Eye (tissue), 1 donor: ENCODE results near the gene EBI3.
A peak's percentile ranks its signal among the peaks of the same experiment; 100 is the strongest.
"Not testable (repeated sequence)": the region's sequence is repeated elsewhere in the genome, so short reads cannot be mapped to it uniquely, and the experiment has no call there.

Experiments used
- DNase-seq: peaks from one replicate; pipeline ENCODE4 v3.0.0-alpha.2; 2015

The EBI3 gene

DNA sequence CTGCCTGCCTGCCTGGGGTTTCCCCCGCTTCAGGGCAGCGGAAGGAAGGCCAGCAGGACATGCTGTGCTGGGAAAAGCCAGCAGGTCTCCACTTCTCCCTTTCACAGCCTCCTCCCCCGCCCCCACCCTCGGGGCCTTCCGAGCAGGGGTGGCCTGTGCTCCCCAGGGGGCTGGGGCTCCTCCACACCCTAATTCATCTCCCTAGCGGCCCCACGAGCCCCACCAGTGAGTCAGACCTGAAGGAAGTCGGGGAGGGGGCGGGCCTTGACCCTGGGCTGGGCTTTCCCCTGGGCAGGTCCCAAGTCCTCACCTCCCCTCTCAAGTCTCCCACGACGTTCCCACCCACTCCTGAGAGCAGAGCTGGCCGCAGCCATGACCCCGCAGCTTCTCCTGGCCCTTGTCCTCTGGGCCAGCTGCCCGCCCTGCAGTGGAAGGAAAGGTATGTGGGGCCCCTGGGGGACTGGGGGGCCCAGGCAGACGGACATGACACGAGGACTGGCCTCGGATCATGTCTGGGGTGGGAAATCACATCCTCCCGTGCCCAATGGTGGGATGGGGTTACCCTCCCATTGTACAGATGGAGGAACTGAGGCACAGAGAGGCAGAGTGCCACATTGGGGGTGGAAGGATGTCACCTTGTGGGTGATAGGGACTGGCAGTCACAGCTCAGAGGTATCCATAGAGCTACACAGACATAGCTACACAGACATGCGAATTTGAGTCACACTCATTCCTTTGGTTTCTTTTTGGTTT lies at the start of gene EBI3:
Gene EBI3 (plus strand): TSS at position 345 of the 753 bp plus-strand sequence. CDS start 28 bp downstream, at position 373.
- DNase-seq, result no peak

DNA sequence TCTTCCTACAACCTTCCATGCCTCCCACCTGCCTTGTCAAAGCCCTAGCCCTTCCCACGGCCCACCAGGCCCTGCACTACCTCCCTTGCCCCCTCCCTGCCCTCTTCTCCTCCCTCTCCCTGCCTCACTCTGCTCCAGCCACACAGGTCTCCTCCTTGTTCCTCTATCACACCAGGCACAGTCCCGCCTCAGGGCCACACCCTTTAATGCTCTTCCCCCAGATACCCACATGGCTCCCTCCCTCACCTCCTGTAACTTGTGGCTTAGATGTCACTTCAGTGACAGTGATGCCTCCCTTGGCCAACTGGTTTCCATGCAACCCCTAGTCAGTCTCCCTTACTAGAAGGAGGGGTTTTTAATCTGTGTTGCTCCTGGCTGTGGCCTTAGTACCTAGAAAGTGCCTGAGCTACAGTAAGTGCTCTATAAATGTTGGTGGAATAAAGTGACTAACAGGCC lies 48.2 kb upstream of the EBI3 start:
- DNase-seq, result no peak

DNA sequence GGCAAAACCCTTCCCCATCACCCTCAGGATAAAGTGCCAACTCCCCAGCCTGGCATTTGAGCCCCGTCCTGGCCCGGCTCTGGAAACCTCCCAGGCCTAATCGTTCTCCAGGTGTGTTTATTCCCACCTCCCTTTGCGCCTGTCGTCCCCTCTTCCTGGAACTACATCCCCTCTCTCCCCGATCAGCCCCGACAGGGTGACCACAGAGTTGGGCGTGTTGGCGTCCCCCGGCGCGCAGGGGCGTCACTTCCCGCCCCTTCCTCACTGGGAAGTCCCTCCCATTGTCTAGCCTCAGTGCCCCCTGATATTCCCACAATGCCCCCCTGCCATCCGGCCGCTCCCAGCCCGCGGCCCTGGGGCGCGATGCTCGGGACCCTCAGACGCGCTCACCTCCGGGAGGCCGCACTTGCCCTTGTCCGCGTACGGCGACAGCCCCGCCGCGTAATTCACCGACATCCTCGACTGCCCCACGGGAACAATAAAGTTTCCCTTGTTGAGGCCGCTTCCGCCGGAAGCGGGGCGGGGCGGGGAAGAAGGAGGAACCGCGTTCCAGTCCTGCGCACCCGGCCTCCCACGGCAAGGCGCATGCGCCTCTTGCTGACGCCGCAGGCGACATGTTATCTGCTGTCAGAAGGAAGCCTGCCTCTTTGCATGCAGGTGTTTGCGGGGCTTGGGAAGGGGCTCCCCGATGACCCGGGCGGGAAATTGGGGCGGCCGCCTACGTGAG lies 47.1 kb upstream of the EBI3 start, which contains the start of the genes ANKRD24 and SIRT6:
Gene ANKRD24 (plus strand): TSS at position 606 of the 727 bp plus-strand sequence. CDS start 3,737 bp downstream, outside the sequence.
Gene SIRT6 (minus strand): TSS at position 480 of the 727 bp plus-strand sequence. CDS start 24 bp downstream, at position 456.
- DNase-seq, result peak; percentile 98

DNA sequence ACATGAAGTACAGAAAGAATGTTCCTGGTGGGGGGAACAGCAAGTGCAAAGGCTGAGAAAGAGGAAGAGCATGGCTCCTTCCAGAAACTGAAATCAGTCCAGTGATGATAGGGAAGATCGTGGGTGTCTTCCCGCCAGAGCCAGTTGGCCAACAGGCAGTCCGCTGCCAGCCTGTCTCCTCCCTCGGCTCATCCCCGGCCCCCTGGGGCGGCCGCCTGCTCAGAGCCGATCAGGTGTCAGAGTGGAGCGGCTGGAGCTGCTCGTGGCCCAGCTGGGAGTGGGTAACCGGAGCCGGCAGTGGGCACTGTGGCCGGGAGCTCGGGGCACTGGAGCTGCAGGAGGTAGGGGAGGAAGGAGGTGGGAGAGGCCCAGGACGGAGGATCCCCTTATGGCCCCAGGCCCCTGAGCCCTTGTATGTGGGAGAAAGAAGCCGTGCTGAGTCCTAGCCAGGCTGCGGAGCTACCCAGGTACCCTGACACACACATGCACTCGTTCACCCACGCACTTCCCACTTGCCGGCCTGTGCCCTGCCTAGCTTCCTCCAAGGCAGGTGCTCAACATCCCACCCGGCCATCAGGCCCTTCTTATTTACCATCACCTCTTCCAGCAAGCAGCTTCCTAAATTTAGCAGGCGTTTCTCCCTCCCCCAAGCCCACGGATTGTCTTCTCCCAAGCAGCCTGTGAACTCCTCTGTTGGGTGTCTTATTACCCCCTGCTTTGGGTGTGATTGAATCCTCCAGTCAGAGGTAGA lies 45.2 kb upstream of the EBI3 start:
- no peak for DNase-seq

DNA sequence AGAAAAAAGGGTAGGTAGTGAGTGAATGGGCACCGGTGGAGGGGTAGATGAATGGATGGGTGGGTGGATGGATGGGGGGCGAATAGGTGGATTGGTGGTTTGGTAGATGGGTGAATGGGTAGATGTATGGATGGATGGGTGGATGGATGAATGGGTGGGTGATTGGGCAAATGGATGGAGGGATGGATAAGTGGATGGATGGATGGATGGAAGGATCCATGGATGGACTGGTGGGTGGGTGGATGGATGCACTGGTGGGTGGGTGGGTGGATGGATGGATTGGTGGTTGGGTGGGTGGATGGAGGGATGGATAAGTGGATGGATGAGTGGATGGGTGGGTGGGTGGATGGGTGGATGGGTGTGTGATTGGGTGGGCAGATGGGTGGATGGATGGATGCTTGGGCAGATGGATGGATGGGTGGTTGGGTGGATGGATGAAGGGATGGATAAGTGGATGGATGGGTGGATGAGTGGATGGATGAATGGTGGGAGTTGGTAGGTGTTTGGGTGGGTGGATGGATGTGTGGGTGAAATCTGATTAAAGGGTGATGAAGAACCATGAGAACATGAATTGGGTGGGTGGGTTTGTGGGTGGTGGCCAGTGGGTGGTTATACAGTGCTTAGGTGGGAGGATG lies 44.5 kb upstream of the EBI3 start:
- no peak for DNase-seq

DNA sequence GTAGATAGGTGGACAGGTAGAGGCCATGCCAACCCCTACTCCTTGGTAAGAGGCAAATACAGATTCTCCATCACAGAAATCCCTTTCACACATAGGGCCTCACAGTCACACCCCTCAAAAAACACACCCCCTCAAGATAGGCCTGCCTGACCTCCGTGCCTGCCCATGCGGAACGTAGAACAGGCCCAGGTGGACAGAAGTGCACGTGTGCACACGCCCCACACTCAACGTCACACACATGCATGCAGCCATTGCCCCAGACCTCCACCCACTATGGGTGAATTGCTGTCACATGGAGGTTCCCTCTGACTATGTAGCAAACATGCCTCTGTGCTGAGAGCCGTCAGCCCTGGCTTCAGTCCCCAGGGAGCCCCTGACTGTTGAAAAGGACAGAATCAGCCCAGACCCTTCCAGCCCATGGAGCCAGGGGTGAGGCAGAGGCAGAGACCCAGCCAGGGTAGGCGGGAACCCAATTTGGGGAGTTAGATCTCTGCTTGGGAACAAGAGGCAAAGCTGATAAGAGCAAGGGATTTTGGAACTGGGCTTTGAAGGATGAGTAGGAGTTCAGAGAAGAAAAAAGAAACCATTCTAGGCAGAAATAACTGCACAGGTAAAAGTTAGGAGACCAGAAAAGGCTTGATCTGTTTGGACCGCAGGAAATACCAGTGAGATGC lies 43.8 kb upstream of the EBI3 start:
- DNase-seq, result no peak

DNA sequence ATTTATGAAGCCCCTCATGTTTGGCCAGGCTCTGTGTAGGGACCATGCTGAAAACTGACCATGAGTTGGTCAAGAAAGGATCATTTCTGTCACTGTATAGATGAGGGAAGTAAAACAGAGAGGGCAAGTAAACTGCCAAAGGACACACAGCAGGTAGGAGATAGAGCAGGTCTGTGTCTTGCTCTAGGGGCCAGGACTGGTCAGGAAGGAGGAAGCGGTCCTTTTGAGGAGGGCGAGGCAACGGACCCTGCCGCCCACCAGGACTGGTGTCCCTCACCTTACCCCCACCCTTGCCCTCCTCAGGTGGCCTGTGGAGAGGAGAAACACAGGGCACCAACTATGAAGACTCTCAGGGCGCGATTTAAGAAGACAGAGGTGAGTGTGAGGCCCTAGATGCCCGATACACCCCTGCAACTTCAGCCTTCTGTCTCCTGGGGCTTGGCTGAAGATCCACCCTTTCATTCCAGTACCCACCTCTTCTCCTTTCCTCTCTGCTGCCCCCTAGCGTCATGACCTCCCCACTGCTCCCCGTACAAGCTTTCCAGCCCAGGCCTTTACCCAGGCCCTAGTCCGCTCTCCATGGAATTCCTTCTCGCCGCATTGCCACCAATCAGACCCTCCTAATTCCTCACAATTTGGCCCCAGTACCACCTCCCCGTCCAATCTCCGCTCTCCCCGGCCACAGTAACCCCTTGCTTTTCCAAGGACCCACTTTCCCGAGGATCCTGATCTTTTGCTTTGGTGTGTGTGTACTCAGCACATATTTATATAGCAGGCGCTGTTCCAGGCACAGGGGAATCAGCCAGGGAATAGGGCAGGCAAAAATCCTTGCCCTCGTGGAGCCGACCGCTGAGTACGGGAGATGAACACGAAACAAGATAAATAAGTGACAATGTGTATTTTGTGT lies 43.0 kb upstream of the EBI3 start:
- peak; percentile 91 for DNase-seq

DNA sequence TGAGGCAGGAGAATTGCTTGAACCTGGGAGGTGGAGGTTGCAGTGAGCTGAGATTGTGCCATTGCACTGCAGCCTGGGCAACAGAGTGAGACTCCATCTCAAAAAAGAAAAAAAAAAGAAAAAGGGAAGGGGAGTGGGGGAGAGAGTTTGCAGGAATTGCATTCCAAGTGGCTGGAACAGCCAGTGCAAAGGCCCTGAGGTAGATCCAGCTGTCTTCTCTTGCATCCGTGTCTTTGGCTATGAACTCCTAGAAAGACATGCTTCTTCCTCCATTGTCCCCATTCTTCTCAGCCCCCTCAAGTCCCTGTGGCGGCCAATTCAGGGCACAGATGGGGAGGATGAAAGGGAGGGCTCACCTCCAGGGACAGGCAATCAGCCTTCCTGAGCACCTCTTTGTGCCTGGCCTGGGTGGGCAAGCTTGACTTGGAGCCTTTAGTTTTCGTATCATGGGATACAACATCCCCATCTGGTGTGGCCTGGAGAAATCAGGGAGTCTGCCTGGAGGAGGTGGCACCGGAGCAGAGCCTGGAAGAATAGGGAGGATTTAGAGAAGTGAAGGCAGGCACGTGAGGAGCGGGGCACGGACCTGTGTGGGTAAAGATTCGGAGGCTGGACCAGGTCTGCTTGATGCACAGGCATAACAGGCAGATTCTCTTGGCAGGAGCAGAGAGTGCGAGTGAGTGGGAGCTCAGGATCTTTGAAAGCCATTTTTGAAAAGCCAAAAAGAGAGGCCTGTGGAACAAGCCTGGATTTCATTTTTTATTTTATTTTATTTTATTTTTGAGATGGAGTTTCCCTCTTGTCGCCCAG lies 41.8 kb upstream of the EBI3 start:
- DNase-seq, result no peak

DNA sequence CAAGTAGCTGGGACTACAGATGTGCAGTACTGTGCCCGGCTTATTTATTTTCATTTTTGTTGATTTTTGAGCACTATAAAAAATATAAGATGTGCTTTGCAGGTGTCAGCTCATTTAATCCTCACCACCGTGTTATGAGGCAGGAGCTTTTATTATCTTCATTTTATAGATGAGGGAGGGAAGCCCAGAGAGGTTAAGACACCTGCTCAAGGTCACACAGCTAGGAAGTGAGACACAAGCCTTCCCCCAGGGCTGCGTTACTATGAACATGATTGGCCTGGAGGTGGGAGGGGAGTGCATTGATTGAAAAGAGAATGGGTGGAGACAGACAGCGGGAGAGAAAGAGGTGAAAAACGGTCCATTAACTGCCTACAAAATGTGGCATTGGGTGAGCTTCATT lies 39.7 kb upstream of the EBI3 start:
- no peak for DNase-seq

DNA sequence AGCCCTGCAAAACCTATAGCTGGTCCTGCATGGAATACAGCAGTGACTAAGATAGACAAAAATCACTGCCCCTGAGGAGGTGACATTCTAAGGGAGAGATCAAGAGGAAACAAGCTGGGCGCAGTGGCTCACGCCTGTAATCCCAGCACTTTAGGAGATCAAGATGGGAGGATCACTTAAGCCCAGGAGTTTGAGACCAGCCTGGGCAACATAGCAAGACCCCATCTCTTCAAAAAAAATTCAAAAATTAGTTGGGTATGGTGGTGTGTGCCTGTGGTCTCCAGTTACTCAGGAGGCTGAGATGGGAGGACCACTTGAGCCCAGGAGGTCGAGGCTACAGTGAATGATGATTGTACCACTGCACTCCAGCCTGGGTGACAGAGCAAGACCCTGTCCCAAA lies 36.8 kb upstream of the EBI3 start:
- not testable (repeated sequence) for DNase-seq

DNA sequence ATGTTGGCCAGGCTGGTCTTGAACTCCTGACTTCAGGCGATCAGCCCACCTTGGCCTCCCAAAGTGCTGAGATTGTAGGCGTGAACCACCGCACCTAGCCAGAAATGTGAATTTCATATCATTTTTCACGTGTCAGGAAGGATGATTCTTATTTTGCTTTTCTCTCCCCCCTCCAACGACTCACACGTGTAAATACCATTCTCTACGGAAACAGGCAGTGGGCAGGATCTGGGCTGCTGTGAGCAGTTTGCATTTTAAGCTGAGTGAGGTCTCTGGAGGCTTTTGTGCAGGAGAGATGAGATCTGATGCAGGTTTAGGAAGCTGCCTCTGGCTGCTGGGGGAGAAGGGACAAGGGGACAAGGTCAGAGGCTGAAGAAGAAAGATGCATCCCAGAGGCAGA lies 35.0 kb upstream of the EBI3 start:
- DNase-seq, result no peak

DNA sequence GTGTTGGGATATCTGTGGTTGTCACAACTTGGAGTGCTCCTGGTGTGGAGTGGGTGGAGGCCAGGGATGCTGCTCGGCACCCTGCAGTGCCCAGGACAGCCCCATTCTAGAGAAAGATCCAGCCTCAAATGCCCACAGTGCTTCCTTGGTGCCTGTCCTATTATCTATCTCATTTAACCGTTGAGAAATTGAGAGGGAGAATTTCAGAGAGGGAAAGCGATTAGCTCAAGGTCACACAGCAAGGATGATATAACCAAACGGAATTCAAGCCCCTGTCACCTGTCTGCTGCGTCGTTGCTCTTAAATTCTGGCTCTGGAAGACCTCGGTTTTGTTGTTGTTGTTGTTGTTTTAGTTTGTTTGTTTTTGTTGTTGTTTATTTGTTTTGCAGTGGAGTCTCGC lies 33.3 kb upstream of the EBI3 start:
- DNase-seq, result no peak

DNA sequence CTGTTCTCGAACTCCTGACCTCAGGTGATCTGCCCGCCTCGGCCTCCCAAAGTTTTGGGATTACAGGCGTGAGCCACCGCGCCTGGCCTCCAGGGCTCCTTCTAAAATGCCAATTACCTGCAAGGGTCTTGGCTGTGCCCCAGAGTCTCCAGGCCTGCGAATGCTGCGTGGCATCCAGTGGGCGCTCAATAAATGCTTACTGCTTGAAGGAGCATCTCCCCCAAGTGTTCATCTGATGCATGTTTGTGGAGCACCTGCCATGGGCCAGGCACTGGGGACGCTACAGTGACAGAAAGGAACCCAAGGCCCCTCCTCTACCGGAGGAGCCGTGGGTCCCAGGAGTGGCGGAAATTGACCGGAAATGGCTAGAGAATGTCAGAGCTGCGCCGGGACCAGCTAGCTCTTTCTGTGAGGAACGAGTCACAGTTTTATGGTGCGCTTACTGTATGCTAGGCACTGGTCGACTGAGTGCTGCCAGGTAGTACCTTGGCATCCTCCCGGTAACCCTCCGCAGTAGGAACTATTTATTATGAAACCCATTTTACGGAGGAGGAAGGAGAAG lies 32.7 kb upstream of the EBI3 start:
- DNase-seq, result no peak

DNA sequence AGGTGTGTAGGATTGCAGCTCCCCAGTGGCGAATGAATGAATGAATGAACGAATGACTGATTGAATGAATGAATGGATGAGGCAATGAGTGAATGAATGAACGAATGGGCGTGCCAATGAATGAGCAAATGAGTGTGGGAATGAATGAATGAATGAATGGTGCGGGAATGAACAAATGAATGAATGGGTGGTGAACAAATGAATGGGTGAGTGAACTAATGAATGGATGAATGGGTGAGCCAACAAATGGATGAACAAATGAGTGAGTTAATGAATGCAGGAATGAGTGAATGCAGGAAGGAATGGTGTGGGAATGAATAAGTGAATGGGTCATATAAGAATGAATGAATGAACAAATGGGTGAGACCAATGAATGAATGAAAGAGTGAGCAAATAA lies 32.1 kb upstream of the EBI3 start:
- no peak for DNase-seq

DNA sequence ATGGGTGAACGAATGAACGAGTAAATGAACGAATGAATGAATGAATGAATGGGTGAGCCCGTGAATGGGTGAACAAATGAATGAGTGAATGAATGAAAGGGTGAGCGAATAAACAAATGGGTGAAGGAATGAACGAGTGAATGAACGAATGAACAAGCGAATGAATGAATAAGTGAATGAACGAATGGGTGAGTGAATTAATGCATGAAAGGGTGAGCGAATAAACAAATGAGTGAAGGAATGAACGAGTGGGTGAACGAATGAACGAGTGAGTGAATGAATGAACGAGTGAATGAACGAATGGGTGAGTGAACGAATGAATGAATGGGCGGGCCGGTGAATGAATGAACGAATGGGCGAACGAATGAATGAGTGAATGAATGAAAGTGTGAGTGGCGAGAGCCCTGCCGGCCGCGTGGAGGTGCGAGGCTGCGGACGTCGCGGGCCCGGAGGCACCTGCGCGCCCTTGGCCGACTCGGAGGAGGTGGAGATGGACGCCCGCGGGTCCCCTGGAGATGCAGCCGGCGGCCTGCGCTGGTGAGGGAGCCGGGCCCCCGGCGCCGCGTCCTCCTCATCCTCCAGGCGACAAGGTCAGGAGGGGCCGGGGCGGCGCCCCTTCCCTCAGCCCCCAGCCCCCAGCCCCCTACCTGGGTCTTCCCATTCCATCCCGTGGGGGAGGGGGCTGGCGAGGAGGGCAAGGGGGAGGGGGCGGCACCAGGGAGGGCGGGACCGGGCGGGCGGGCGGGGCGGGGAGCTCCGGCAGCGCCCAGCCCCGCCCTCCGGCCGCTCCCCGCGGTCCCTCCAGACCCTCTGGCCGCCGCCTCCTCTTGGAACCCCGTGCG lies 31.5 kb upstream of the EBI3 start:
- peak; percentile 52 for DNase-seq

DNA sequence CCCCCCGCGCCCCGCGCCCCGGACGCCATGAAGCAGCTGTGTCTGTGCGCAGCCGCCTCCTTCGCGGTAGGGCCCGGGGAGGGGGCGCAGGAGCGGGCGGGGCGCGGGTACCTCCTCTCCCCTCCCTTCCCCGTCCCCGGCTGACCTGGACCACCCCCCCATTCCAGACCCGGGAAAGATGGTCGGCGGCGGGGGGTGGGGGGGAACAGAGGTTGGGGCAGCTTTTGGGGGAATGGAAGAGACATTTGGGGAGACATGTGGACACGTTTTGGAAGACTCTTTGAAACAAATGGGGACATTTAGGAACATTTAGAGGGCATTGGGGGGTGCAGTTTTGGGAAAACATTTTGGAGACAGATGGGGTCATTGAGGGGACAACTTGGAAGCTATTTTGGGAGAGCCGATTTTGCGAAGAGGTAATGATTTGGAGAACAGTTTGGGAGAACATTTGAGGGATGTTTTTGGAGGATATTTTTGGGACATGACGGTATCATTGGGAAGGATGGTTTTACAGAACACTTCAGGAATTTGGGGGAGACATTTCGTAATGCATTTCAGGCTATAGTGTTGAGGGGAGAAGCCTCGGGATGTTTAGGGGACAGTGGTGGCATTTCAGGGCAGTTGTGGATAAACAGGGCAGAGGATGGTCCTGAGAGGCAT lies 30.7 kb upstream of the EBI3 start:
- DNase-seq, result no peak

DNA sequence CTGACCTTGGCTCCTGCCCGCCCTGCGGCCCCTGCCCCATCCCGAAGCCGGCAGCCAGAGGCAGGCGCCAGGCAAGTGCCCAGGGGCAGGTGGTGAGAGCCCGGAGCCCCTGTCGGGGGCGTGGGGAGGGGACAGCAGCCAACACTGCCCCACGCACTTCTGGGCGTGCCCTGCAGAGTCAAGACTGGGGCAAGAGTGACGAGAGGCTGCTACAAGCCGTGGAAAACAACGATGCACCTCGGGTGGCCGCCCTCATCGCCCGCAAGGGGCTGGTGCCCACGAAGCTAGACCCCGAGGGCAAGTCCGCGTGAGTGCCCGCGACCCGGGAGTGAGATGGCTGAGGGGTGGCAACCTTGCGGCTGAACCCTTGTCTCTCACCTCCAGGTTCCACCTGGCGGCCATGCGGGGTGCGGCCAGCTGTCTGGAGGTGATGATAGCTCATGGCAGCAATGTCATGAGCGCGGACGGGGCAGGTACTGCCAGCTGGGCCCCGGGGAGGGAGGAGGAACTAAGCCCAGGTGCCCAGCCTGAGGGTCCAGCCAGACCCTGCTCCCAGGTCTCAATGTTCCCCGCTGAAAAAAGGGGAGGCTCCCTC lies 29.5 kb upstream of the EBI3 start:
- no peak for DNase-seq
